Forelimb muscle (tissue), 1 donor: ENCODE data around the gene FASN. TPM values are rescaled to one million over a fixed set of nuclear protein-coding genes. Genes with fewer than 3 reads are reported as not detected.

ENCODE experiments used
- DNase-seq: peaks from one replicate; pipeline ENCODE4 v3.0.0-alpha.2; 2013; ENCODE audit warnings: low read depth
- polyA plus RNA-seq: library from polyadenylated mRNA; unstranded; fragments of 120-200 nt; gene quantifications from one replicate; pipeline ENCODE4 v1.2.1, GENCODE V29; 2013; ENCODE audit not compliant: insufficient read length

The FASN gene
- polyA plus RNA-seq, 1 donor = 24.6 TPM

GRCh38 chr17:82118168-82118814, 20.3 kb upstream of the FASN start:
- DNase-seq = no peak

GRCh38 chr17:82117139-82118090, 19.4 kb upstream of the FASN start:
- DNase-seq = no peak

GRCh38 chr17:82116246-82116645, 18.2 kb upstream of the FASN start:
- no peak for DNase-seq

- DNase-seq = no peak
Measured at GRCh38 chr17:82114872-82115271, 16.8 kb upstream of the FASN start.

GRCh38 chr17:82114447-82114846, 16.4 kb upstream of the FASN start:
- DNase-seq = no peak

GRCh38 chr17:82113941-82114340, 15.9 kb upstream of the FASN start:
- DNase-seq = no peak

GRCh38 chr17:82113422-82113821, 15.4 kb upstream of the FASN start:
- DNase-seq = no peak

- DNase-seq = no peak
Measured at GRCh38 chr17:82112914-82113311, 14.9 kb upstream of the FASN start.

- DNase-seq = no peak
Measured at GRCh38 chr17:82112181-82112913, 14.3 kb upstream of the FASN start.

GRCh38 chr17:82110298-82110697, 12.3 kb upstream of the FASN start:
- DNase-seq = no peak

- no peak for DNase-seq
Measured at GRCh38 chr17:82108961-82109475, 11.0 kb upstream of the FASN start.

GRCh38 chr17:82108496-82108945, 10.5 kb upstream of the FASN start:
- no peak for DNase-seq

GRCh38 chr17:82108038-82108437, 10.0 kb upstream of the FASN start:
- no peak for DNase-seq

- no peak for DNase-seq
Measured at GRCh38 chr17:82107341-82107860, 9.4 kb upstream of the FASN start.

- DNase-seq = no peak
Measured at GRCh38 chr17:82106688-82107305, 8.8 kb upstream of the FASN start.

GRCh38 chr17:82105882-82106687, 8.0 kb upstream of the FASN start:
- DNase-seq = no peak

GRCh38 chr17:82105417-82105881, 7.4 kb upstream of the FASN start:
- DNase-seq = no peak

GRCh38 chr17:82104797-82105416, 6.9 kb upstream of the FASN start:
- DNase-seq = no peak

GRCh38 chr17:82103553-82104451, 5.8 kb upstream of the FASN start:
- DNase-seq = no peak
